Transverse colon (tissue), 3 donors: ENCODE results near the gene KIF7.

ENCODE experiments used
- POLR2A ChIP-seq: fragments of 450-650 bp; IDR thresholded peaks from one replicate; pipeline ENCODE4 v1.6.1; 2016; ENCODE audit warnings: antibody characterized with exemption, mild to moderate bottlenecking, moderate library complexity
- POLR2AphosphoS5 ChIP-seq, 3 donors: sonication (generic); formaldehyde crosslinking; IDR thresholded peaks; one replicate each; pipeline ENCODE4 v1.6.1; 2016; ENCODE audit warnings: antibody characterized with exemption in 3 of 3

GRCh38 chr15:89677381-89677780, 22.1 kb upstream of the KIF7 start:
- TF ChIP-seq POLR2AphosphoS5 (IDR thresholded peaks at IDR 0.05) (no peak), POLR2A (no peak)
